Measurements from ENCODE around the gene TRIO.

The TRIO gene

GRCh38 chr5:14123974-14124482, 19.1 kb upstream of the TRIO start:
- DNase-seq = no peak

GRCh38 chr5:14125262-14125661, 17.9 kb upstream of the TRIO start:
- DNase-seq = no peak

GRCh38 chr5:14127587-14127986, 15.6 kb upstream of the TRIO start:
- DNase-seq = no peak

GRCh38 chr5:14128079-14128478, 15.1 kb upstream of the TRIO start:
- DNase-seq = no peak

DNA sequence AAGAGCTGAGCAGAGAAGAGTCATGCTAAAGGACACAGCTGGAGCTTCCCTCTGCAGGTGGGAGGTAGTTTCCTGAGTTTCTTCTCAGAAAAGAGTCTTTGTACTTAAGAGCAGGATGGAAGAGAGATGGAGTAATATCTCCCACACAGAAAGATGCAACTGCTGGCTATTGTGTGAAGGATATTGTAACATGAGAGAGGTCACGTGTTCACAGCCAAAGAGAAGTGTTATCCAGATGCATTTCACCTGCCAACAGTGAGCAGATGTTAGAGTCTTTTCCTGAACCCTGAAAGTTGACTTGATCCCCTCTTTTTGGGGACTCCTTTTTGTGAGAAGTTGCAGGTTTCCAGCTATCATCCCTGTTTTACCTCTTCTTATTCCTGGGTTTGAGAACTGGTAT, 14.0 kb upstream of the TRIO start:
- DNase-seq = no peak

DNA sequence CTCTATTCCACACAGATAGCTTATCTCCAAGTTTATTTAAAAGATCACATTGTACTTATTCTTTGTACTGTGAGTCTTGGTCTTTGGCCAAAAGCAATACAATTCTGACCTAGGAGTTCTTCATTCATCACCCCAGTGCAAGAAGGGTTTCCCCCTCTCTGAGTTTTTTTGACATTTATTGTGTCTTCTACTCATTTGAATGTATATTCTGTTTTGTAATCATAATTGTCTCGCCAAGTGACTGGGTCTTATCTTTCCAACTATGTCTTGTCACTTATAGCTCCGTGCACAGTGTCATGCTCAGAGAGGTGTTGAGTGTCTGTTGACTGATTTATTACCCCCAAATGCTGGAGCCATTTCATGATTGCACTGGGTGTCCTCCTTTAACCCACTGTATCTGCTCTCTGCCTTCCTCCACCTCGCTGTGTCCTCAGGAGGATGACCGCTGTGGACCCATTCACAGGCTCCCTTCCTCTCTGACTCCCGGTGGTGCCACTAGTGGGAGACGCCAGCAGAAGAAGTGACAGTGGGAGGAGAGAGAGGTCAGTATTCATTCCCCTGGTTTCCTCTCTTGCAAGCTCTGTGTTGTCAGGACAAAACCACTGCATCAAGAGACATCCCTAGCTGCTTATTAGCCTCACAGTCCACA, 11.2 kb upstream of the TRIO start:
- no peak for DNase-seq

- DNase-seq = no peak
These were observed 9.7 kb upstream of the TRIO start for GRCh38 chr5:14133394-14133793.

- DNase-seq = no peak
These were observed 9.1 kb upstream of the TRIO start for GRCh38 chr5:14134083-14134482.

GRCh38 chr5:14134771-14135170, 8.4 kb upstream of the TRIO start:
- DNase-seq = no peak

GRCh38 chr5:14135621-14136020, 7.5 kb upstream of the TRIO start:
- DNase-seq = no peak

DNA sequence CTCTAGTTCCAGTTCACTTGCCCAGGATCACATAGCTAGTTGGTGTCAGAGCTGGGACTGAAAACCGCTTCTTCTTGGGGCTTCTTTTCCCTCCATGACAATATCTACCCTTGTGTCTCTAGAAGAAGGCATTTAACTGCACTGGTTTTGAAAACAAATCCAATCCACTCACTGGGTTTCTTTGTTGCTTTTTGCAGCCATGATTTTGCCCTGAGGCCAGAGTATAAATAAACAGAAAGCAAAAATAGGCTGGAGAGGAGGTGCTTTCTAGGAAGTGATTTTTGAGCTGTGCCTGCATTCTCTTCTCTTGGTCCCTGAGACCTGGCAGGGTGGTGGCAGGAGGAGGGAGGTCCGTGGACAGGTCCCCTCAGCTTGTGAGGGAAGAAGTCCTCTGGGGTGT, 6.9 kb upstream of the TRIO start:
- no peak for DNase-seq

GRCh38 chr5:14138608-14139540, 4.3 kb upstream of the TRIO start:
- DNase-seq = no peak

DNA sequence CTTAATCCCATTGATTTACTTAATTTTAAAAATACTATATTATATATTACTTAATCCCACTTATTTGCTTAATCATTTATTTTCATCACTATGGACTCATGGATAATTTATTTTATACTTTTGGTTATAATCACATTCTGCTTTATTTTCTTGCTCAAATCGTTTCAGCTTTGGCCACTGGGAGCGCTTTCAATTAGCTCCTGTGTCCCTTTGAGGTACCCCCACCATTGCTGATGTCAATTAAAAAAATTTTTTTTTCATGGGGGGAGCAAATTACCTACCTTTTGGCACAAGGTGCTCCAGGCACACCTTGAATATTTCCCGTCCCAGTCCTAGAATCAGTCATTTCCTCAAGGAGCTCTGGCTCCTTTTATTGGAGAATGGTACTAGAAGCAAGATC, 1.4 kb upstream of the TRIO start:
- DNase-seq = no peak

GRCh38 chr5:14142202-14142826, 828 bp upstream of the TRIO start:
- no peak for DNase-seq

DNA sequence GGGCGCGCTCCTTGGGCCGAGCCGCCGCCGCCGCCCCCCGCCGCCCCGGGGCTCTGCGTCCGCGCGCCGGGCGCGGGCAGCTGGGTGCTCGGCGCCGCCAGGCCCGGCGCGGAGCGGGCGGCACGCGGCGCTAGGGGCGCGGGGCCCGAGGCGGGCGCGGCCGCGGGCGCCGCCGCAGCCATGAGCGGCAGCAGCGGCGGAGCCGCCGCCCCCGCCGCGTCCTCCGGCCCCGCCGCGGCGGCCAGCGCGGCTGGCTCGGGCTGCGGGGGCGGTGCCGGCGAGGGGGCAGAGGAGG, 351 bp downstream of the TRIO start:
- no peak for DNase-seq

DNA sequence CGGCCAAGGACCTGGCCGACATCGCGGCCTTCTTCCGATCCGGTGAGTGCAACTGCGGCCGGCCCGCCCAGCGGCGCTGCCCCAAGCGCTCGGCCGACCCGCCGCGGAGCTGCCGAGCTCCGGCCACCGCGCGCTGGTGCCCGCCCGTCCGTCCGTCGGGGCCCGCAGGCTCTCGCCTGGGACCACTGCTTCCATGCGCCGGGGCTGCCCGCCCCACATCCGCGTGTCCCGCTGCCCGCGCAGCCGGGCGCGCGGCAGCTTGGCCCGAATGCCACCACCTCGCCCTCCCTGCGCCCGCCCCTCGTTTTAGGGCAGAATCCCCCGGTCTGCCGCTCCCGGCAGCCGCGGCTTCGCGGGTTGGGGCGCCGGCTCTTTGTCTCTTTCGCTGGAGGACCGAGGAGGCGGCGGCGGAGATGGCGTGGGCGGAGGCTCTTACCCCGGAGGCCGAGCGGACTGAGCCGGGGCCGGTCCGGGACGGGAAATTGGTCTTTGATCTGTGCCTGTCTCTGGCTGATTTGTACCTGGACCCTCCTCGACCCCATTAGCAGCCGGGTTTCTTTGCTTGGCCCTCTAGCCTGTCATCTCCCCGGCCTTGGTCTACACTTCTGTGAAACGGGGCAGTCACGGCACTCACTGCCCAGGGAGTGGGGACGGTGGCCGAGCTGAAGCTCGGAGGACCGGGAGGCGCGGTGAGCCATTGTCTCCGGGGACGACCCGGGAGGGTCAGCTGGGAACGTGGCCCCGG, 871 bp downstream of the TRIO start:
- peak; percentile 10 to 11 for DNase-seq

DNA sequence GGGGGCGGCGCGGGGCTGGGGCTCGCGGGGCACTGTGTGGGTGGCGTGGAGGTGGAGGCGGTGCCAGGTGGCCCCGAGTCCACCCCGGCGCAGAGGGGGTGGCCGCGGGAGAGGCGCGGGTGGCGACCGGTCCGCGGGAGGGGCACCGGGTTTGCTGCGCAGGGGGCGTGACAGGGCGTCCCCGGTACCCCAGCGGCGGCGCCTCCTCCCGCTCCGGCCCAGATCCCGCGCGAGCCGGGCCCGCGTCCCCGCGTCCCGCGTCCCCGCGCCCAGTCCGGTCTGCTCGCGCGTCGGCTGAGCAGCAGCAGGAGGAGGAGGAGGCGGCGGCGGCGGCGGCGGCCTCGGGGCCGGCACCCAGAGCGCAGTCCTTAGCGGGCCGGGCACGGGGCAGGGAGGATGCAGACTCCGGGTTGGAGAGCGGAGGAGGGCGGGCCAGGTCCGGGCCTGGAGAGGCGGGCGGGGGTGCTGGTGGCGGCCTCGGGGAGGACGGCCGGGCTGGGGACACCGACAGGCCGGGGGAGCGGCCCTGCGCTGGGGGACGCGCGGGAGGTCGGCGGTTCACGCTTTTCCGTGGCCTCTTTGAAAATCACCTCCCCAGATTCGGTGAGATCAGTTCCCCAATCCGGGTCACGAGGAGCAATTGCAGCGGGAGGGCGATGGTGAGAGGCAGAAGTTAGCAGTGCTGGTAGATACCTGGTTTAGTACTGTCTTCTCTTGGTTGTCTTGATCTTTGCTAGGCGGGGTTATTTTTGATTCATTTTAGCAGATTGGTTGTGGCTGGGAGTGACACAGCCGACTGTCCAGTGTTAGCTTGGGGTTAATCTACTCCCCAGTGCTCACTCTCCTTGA, 1.7 kb downstream of the TRIO start:
- DNase-seq = peak; percentile 7 to 14

DNA sequence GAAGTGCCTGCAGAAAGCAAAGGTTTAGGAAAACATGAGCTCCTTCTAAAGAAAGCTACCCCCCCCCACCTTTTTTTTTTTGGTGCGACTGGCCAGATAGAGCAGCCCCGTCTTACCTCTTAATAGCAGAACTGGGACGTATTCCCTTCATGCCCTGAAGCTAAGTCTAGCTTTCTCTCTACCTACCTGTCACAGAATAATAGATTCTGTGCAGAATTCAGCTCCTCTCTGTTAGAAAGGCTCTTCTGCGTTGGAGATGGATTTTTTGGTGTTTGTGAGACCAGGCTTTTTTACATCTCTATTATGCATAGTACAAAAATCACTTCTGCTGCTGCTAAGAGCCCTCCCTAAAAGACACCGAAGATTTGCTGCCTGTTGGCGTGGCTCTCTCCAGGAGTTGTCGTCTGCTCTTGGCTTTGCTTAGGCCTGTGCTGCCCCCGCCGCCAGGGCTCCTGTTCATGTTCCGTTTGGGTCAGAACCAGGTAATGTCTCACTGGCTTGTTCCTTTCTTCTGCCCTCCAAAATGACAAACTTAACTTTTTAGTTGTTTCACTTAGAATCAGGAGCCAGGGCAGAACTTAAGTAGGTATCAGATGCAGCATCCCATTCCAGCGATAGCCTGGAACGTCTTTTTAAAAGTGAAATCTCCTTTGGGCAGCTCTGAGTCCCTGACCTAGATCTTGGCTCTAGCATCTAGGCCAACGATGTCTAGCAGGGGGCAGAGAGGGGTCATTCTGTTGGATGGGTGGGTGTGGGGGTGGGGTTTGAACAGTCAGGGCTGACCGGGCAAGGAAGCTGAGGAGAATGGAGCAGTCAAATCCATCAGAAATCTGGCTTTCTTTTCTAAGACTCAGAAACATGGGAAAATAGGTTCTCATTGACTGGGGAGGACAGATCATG, 2.5 kb downstream of the TRIO start:
- no peak for DNase-seq

- no peak for DNase-seq
These were observed 3.6 kb downstream of the TRIO start for GRCh38 chr5:14146725-14147124.

GRCh38 chr5:14147210-14147609, 4.1 kb downstream of the TRIO start:
- DNase-seq = no peak

DNA sequence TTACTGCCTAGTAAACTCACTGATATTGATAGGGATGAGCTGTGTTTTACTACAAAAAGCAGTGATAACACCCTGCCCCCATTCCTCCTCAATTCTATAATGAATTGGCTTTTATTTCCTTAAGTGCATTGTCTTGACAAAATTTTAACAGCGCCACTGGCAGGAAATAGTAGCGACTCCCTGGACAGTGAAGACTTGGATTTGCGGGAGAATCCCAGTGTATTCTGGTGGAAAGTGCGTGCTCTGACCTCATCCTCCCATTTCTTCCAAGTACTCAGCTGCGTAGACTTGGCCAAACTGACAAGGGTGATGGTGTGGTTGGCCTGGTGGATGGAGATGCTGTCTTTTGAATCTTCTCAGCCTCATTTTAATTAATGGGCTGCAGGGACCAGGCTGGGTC, 5.3 kb downstream of the TRIO start:
- DNase-seq = no peak
